Caco-2 (cell line): ENCODE results near the gene ENOX1. TPM values are rescaled to one million over a fixed set of nuclear protein-coding genes. Genes with fewer than 3 reads are reported as not detected.
A peak's percentile ranks its signal among the peaks of the same experiment; 100 is the strongest.

ENCODE experiments used
- BruUV-seq: library from RNA; stranded (reverse); fragments of 400-500 nt; replicated peaks from 2 replicates; lab custom pipeline; 2021; lab: Mats Ljungman, UMichigan
- CTCF ChIA-PET: fragments of 300-600 bp; sonication (Branson Sonifier 250); formaldehyde crosslinking; loops from one replicate; lab custom pipeline; 2022; ENCODE audit warnings: antibody characterized with exemption; lab: Charles Lee
- POLR2A ChIA-PET: fragments of 300-600 bp; sonication (Branson Sonifier 250); formaldehyde crosslinking; loops from one replicate; lab custom pipeline; 2022; ENCODE audit warnings: antibody characterized with exemption; lab: Charles Lee
- DNase-seq, 2 experiments: peaks; one replicate each; pipeline versions ENCODE4 v3.0.0 to v3.0.0-alpha.2; 2020 to 2022
- H3K27me3 ChIP-seq: replicated peaks from 2 replicates; pipeline ENCODE4 v1.6.0; 2011; ENCODE audit warnings: low read length; ENCODE audit not compliant: control insufficient read depth, insufficient read depth
- H3K36me3 ChIP-seq: 2 replicates; pipeline ENCODE4 v1.5.1; 2011; ENCODE audit warnings: low read length; ENCODE audit not compliant: control insufficient read depth, insufficient read depth
- H3K4me1 ChIP-seq: fragments of 250-450 bp; sonication (Bioruptor Pico); 2 replicates; pipeline ENCODE4 v1.5.1; 2020; ENCODE audit warnings: mild to moderate bottlenecking
- H3K4me3 ChIP-seq: 2 replicates; pipeline ENCODE4 v1.5.1; 2011; ENCODE audit warnings: low read depth, mild to moderate bottlenecking, control low read depth, low read length
- H3K9me3 ChIP-seq: fragments of 250-450 bp; sonication (Bioruptor Pico); 2 replicates; pipeline ENCODE4 v1.5.1; 2020; ENCODE audit warnings: mild to moderate bottlenecking, moderate library complexity
- H3K27ac Mint-ChIP-seq: one replicate; pipeline ENCODE4 v1.8.0; 2022; ENCODE audit warnings: mixed read lengths; ENCODE audit not compliant: unreplicated experiment
- H3K27me3 Mint-ChIP-seq: one replicate; pipeline ENCODE4 v1.8.0; 2022; ENCODE audit warnings: mixed read lengths; ENCODE audit not compliant: insufficient read depth, unreplicated experiment
- H3K36me3 Mint-ChIP-seq: one replicate; pipeline ENCODE4 v1.8.0; 2022; ENCODE audit warnings: mild to moderate bottlenecking, mixed read lengths; ENCODE audit not compliant: insufficient read depth, unreplicated experiment
- H3K4me1 Mint-ChIP-seq: one replicate; pipeline ENCODE4 v1.8.0; 2022; ENCODE audit warnings: low read depth, mixed read lengths; ENCODE audit not compliant: unreplicated experiment
- H3K4me3 Mint-ChIP-seq: one replicate; pipeline ENCODE4 v1.8.0; 2022; ENCODE audit warnings: mild to moderate bottlenecking, moderate library complexity, mixed read lengths; ENCODE audit not compliant: unreplicated experiment
- H3K9me3 Mint-ChIP-seq: one replicate; pipeline ENCODE4 v1.8.0; 2022; ENCODE audit warnings: mixed read lengths; ENCODE audit not compliant: unreplicated experiment
- CTCF ChIP-seq, 2 experiments: fragments of 200-600 bp in 1 of 2; IDR thresholded peaks; 1 replicate in 1 of 2; 2 replicates in 1 of 2; pipeline versions ENCODE4 v1.5.1 to v1.8.0; 2011 to 2022; ENCODE audit warnings: antibody characterized with exemption in 1 of 2, control low read depth in 1 of 2, inconsistent platforms in 1 of 2, low read depth in 1 of 2, low read length in 1 of 2, mild to moderate bottlenecking in 1 of 2, moderate library complexity in 1 of 2; ENCODE audit not compliant: insufficient read depth in 1 of 2, severe bottlenecking in 1 of 2, unreplicated experiment in 1 of 2
- intact Hi-C: fragments of 100-400 bp; cut with micrococcal nuclease; formaldehyde crosslinking; loops from one replicate; pipeline ENCODE4 v1.10.0; 2022; ENCODE audit not compliant: unreplicated experiment
- total RNA-seq: library from RNA; stranded (reverse); gene quantifications from 2 replicates; pipeline ENCODE4 v1.2.3, GENCODE V29; 2022

ENOX1 gene
- total RNA-seq, 1 experiment from 2014 or later, result 9.1 TPM

GRCh38 chr13:43800828-43801227 lies 14.1 kb upstream of the ENOX1 start:
- no peaks in the 10 kb centered on the region for H3K9me3 Mint-ChIP-seq
- Histone ChIP-seq H3K36me3 (no peaks in the 10 kb centered on the region), H3K9me3 (no peaks in the 10 kb centered on the region), H3K4me1 (peaks cover 35% of the 10 kb centered on the region), H3K27me3 (no peaks in the 10 kb centered on the region), H3K4me3 (no peak overlapping the region)
- no peaks in the 10 kb centered on the region for H3K36me3 Mint-ChIP-seq
- intact Hi-C loops, result loop anchor here (10.0 kb wide), 1 partner anchor 666 kb away; no protein-coding TSS in a partner anchor
- no peaks in the 10 kb centered on the region for H3K27me3 Mint-ChIP-seq
- BruUV-seq, result no TSS peak
- TF ChIP-seq CTCF (IDR thresholded peaks at IDR 0.05; ENCODE audit: insufficient read depth in 1 of 2, low read depth in 1 of 2, low read length in 1 of 2, severe bottlenecking in 1 of 2, unreplicated experiment in 1 of 2), result no peak
- H3K4me3 Mint-ChIP-seq, result no peak overlapping the region
- H3K4me1 Mint-ChIP-seq, result peaks cover 34% of the 10 kb centered on the region
- POLR2A ChIA-PET, result no interaction called here
- CTCF ChIA-PET, result no interaction called here
- H3K27ac Mint-ChIP-seq, result no peak overlapping the region
- no peak for DNase-seq

GRCh38 chr13:43799191-43799590 lies 12.4 kb upstream of the ENOX1 start:
- H3K4me1 ChIP-seq, result peaks cover 27% of the 10 kb centered on the region
- peak overlapping the region; percentile 61 for H3K27ac Mint-ChIP-seq
- intact Hi-C loops, result no loop called here
- no peaks in the 10 kb centered on the region for H3K36me3 Mint-ChIP-seq
- BruUV-seq, result no TSS peak
- H3K36me3 ChIP-seq, result no peaks in the 10 kb centered on the region
- CTCF ChIA-PET, result no interaction called here
- H3K9me3 Mint-ChIP-seq, result no peaks in the 10 kb centered on the region
- H3K27me3 ChIP-seq, result no peaks in the 10 kb centered on the region
- peaks cover 28% of the 10 kb centered on the region for H3K4me1 Mint-ChIP-seq
- no peaks in the 10 kb centered on the region for H3K9me3 ChIP-seq
- H3K4me3 Mint-ChIP-seq, result peak overlapping the region; percentile 38
- POLR2A ChIA-PET, result no interaction called here
- H3K4me3 ChIP-seq, result no peak overlapping the region
- TF ChIP-seq CTCF (IDR thresholded peaks at IDR 0.05; ENCODE audit: insufficient read depth in 1 of 2, low read depth in 1 of 2, low read length in 1 of 2, severe bottlenecking in 1 of 2, unreplicated experiment in 1 of 2), result no peak
- no peaks in the 10 kb centered on the region for H3K27me3 Mint-ChIP-seq
- peak; percentile 68 to 76 for DNase-seq

- ChIA-PET CTCF (no interaction called here), POLR2A (no interaction called here)
- H3K27me3 ChIP-seq, result no peaks in the 10 kb centered on the region
- TF ChIP-seq CTCF (IDR thresholded peaks at IDR 0.05; ENCODE audit: insufficient read depth in 1 of 2, low read depth in 1 of 2, low read length in 1 of 2, severe bottlenecking in 1 of 2, unreplicated experiment in 1 of 2), result no peak
- Mint-ChIP-seq H3K36me3 (no peaks in the 10 kb centered on the region), H3K9me3 (no peaks in the 10 kb centered on the region), H3K27ac (no peak overlapping the region), H3K4me3 (no peak overlapping the region), H3K27me3 (no peaks in the 10 kb centered on the region), H3K4me1 (peaks cover 28% of the 10 kb centered on the region)
- H3K9me3 ChIP-seq, result no peaks in the 10 kb centered on the region
- BruUV-seq, result no TSS peak
- no peaks in the 10 kb centered on the region for H3K36me3 ChIP-seq
- H3K4me3 ChIP-seq, result no peak overlapping the region
- no peak for DNase-seq
- intact Hi-C loops, result no loop called here
- peaks cover 27% of the 10 kb centered on the region for H3K4me1 ChIP-seq
These were observed 11.1 kb upstream of the ENOX1 start for GRCh38 chr13:43797869-43798268.
